ENCODE data around the gene SLC4A7.

GRCh38 chr3:27358372-27358771, 125.8 kb downstream of the SLC4A7 start:
- TF ChIP-seq EP300 (IDR thresholded peaks at IDR 0.05; ENCODE audit: borderline replicate concordance) = no peak
- TF ChIP-seq REST (IDR thresholded peaks at IDR 0.05; ENCODE audit: low read depth) = no peak
- TF ChIP-seq USF1 (IDR thresholded peaks at IDR 0.05) = no peak
- TF ChIP-seq TAF1 (IDR thresholded peaks at IDR 0.05; ENCODE audit: low read depth) = no peak
- no peak for TF ChIP-seq YY1 (IDR thresholded peaks at IDR 0.05; ENCODE audit: low read depth)
- TF ChIP-seq CEBPB (IDR thresholded peaks at IDR 0.05) = no peak
- no peak for TF ChIP-seq NFIC (IDR thresholded peaks at IDR 0.05)
- TF ChIP-seq TEAD4 (IDR thresholded peaks at IDR 0.05) = no peak
- TF ChIP-seq RAD21 (IDR thresholded peaks at IDR 0.05; ENCODE audit: low read depth) = no peak
- TF ChIP-seq TCF12 (IDR thresholded peaks at IDR 0.05; ENCODE audit: low read depth) = no peak
- no peak for TF ChIP-seq MAX (IDR thresholded peaks at IDR 0.05)
- no peak for TF ChIP-seq FOXM1 (IDR thresholded peaks at IDR 0.05; ENCODE audit: borderline replicate concordance, low read depth)

Data from Ishikawa (cell line).